Astrocyte of the cerebellum (primary cell): ENCODE data around the gene CHRDL2.

Experiments
- DNase-seq: peaks from one replicate; pipeline ENCODE4 v3.0.0-alpha.2; 2011; ENCODE audit warnings: low read depth
- H3K4me3 ChIP-seq: 2 replicates; pipeline ENCODE4 v1.5.1; 2011; ENCODE audit warnings: mild to moderate bottlenecking, low read depth, low read length, moderate library complexity
- in situ Hi-C: cut with HindIII; loops from 2 replicates; pipeline ENCODE4 v1.10.0; 2017; ENCODE audit warnings: low sequenced_read_pairs
- TF ChIP-seq, protein P1 (sequence below): IDR thresholded peaks from 2 replicates; pipeline ENCODE4 v1.5.1; 2012; ENCODE audit warnings: low read length, low read depth, moderate library complexity, mild to moderate bottlenecking; ENCODE audit errors: missing control alignments

CHRDL2 gene, protein sequence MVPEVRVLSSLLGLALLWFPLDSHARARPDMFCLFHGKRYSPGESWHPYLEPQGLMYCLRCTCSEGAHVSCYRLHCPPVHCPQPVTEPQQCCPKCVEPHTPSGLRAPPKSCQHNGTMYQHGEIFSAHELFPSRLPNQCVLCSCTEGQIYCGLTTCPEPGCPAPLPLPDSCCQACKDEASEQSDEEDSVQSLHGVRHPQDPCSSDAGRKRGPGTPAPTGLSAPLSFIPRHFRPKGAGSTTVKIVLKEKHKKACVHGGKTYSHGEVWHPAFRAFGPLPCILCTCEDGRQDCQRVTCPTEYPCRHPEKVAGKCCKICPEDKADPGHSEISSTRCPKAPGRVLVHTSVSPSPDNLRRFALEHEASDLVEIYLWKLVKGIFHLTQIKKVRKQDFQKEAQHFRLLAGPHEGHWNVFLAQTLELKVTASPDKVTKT

DNA sequence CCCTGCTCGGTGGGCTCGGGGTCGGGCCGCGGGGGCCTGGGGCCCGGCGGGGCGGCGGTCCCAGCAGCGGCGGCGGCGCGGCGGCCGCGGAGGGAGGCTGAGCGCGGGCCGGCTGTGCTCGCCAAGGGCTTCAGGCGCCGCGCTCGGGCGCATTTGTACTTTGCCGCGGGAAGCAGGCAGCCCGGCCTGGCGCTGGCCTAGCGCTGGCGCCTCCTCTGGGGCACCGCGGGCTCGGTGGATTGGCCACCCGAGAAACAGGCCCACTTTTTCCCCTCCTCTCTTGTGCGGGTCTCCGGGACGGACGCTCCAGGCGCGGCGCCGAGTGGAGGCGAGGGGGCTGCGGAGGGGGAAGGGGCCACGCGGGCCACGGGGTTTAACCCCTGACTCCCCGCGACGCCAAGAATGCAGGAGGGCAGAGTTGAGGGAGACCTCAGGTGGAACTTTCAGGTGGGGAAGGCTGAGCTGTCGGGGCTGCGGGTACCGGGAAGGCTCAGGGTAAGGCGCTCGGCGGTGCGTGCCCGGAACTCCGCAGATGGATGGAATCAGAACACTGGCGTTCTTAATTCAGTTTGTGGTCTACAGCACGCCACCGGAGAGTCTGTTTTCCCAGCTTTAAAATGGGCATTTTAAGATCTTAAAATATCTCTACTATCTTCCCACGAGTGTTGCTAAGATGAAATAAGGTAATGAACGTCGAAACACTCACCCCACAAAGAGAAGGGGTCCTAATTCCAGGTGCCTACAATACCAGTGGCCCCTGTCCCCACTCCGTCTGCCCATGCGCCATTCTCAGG lies at the start of gene CHRDL2:
CHRDL2 (minus strand) TSS at position 126 of the 794 bp plus-strand sequence. CDS start 538 bp downstream, outside the sequence.
- H3K4me3 ChIP-seq = peak within 1 kb of the TSS; percentile 25
- no peak for DNase-seq
- in situ Hi-C loops = no loop called here
- TF ChIP-seq, protein P1, sequence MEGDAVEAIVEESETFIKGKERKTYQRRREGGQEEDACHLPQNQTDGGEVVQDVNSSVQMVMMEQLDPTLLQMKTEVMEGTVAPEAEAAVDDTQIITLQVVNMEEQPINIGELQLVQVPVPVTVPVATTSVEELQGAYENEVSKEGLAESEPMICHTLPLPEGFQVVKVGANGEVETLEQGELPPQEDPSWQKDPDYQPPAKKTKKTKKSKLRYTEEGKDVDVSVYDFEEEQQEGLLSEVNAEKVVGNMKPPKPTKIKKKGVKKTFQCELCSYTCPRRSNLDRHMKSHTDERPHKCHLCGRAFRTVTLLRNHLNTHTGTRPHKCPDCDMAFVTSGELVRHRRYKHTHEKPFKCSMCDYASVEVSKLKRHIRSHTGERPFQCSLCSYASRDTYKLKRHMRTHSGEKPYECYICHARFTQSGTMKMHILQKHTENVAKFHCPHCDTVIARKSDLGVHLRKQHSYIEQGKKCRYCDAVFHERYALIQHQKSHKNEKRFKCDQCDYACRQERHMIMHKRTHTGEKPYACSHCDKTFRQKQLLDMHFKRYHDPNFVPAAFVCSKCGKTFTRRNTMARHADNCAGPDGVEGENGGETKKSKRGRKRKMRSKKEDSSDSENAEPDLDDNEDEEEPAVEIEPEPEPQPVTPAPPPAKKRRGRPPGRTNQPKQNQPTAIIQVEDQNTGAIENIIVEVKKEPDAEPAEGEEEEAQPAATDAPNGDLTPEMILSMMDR = no peak

DNA sequence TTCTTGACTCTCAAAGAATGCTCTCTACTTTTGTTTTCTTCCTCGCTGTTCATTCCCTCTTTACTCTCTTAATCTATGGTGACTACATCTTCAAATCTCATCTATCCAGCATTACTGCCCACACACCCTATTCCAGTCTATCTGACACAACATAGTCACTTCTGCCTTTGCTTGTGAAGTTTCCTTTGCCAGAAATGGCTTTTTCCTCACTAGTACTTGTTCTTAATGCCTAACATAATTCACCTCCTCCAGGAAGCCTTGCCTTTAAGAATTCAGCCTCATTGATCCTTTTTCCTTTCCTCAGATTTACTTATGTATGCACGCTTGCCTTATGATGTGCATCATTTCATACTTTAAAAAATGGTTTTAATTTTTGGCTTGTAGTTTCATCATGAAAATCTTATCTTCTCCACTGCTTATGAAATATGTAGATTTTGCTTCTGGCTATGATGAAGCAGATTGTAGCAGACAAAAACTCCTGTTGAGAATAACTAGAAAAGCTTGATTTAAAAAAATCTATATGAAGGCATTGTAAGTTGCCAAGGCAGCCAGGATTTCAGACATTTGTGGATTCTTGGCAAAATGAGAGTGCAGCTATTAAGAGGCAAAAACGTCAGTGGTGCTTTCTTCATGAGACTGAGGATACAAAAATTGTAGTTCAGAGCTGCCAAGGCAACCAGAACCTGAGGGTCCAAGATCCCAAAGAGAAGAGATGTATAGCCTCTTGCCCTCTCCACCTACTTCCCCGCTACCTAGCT lies 49.2 kb upstream of the CHRDL2 start:
- DNase-seq = no peak
- in situ Hi-C loops = no loop called here
- TF ChIP-seq, protein P1 = no peak

DNA sequence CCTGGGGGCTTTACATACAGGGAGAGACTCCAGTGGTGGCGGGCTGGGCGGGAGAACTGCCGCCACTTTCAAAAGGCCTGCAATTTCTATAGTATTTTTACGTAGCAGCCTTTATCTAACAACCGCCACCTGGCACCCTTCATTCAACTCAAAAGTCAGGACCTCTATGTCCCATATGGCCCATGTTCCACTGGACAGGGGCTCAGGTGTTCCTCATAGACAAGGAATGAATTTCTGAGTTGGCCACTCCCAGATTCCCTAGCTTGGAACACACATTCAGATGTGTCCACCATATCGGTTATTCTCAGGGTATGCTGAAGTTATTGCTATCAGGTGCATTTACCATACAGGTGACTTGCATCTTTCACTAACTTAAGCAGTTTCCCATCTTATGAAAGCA lies 47.4 kb upstream of the CHRDL2 start:
- TF ChIP-seq, protein P1 = no peak
- DNase-seq = no peak
- H3K4me3 ChIP-seq = no peak overlapping the region
- in situ Hi-C loops = no loop called here

More for the DNA sequence above, 49.2 kb upstream of the CHRDL2 start:
- no peak overlapping the region for H3K4me3 ChIP-seq

DNA sequence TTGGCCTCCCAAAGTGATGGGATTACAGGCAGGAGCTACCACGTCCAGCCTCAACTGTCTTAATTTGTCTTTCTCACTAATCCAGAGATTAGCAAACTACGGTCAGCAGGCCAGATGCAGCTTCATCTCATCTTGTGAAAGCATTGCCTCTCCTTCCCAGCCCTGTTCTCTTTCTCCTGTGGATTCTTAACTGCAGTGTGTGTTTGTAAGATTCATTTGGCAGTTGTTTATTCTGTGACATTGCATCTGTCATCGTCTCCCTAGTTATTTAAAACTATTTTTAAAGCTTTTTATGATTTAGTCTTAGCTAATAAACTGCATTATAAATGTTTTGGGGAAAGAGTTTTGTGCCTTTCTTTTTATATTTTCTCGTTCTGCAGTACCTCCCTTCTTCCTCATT lies 46.7 kb upstream of the CHRDL2 start:
- no peak overlapping the region for H3K4me3 ChIP-seq
- no peak for DNase-seq
- TF ChIP-seq, protein P1 = no peak
- in situ Hi-C loops = no loop called here

DNA sequence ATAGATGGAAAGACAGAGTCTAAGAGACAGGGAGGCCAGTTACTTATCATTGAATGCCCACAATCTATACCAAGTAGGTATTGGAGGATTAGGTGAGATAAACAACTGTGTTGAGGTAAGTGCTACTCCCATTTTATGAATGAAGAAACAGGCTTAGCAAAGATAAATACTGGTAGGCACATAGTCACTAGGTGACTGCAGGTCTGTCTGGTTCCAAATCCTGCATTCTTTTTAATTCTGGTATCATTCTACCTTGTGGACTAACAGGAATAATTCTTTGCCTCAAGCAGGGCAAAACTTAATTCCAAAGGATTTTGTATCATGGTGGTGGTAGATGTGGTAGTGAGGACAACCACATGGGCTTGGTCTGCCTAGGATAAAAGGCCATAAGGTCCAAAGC lies 45.8 kb upstream of the CHRDL2 start:
- no peak for DNase-seq
- TF ChIP-seq, protein P1 = no peak
- no peak overlapping the region for H3K4me3 ChIP-seq
- in situ Hi-C loops = no loop called here

DNA sequence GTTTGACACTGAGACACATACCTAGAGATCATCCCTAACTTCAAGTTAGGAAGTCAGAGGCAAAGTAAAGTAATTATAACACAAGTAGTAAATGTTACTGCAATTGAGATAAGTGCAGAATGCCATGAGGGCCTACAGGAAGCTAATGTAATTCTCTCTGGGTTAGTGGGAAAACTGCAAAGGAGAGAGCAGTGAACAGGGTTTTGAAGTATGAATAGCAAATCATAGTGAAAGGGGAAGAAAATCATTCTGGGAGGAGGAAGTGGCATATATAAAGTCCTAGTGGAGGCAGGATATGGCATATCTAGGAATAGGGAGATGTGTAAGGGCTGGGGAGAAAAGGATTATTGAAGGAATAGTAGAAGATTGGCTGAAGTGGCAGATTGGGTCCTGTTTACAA lies 45.3 kb upstream of the CHRDL2 start:
- no peak for DNase-seq
- H3K4me3 ChIP-seq = no peak overlapping the region
- TF ChIP-seq, protein P1 = no peak
- in situ Hi-C loops = no loop called here
